Measurements from ENCODE around the gene RTN1.
"Not testable (repeated sequence)": the region's sequence is repeated elsewhere in the genome, so short reads cannot be mapped to it uniquely, and the experiment has no call there.

- not testable (repeated sequence) for TF ChIP-seq CTCF, POLR2A (IDR thresholded peaks at IDR 0.05)
Measured at GRCh38 chr14:59654131-59654530, 216.4 kb downstream of the RTN1 start.
